ENCODE results near the gene D2HGDH. TPM values are rescaled to one million over a fixed set of nuclear protein-coding genes. Genes with fewer than 3 reads are reported as not detected.

Gene D2HGDH
- total and polyA plus RNA-seq, 9 of the 15 experiments (the other 6 are each of a cell fraction or from before 2014, with no cell fraction given) = 0.39 to 30.8 (median 10.3) TPM

- in situ Hi-C loops (cut with MboI) = no loop called here
- no peak for FAIRE-seq
- ATAC-seq = no peak
These were observed 60.9 kb downstream of the D2HGDH start for GRCh38 chr2:241795021-241795999.

More at GRCh38 chr2:241795021-241795999, 60.9 kb downstream of the D2HGDH start:
- H2AFZ ChIP-seq (ENCODE audit: low read depth, low read length) = no peak overlapping the region
- H4K20me1 ChIP-seq (replicated peaks; ENCODE audit: control insufficient read depth, insufficient read depth, low read length) = no peaks in the 10 kb centered on the region
- H3K36me3 ChIP-seq (ENCODE audit: control insufficient read depth, insufficient read depth, low read length) = no peaks in the 10 kb centered on the region
- no peaks in the 10 kb centered on the region for H3K27me3 ChIP-seq (ENCODE audit: control insufficient read depth in 2 of 2, insufficient read depth in 2 of 2, low read length in 2 of 2)
- BruUV-seq (replicated peaks) = no TSS peak
- H3K27ac ChIP-seq (ENCODE audit: extremely low read depth, low read depth, low read length) = no peak overlapping the region
- no peaks in the 10 kb centered on the region for H3K9me1 ChIP-seq (ENCODE audit: control insufficient read depth, insufficient read depth, low read length)
- peaks cover 0 to 46% of the 10 kb centered on the region in 2 experiments; a peak in 2 of 5 replicates for H3K4me1 ChIP-seq (replicated peaks in 1 of 2; ENCODE audit: control insufficient read depth in 2 of 2, insufficient read depth in 2 of 2, low read length in 2 of 2)
- no peaks in the 10 kb centered on the region for H3K79me2 ChIP-seq (ENCODE audit: control insufficient read depth, insufficient read depth, low read length)
- no peaks in the 10 kb centered on the region; the same call in 1 of the 2 replicates for H3K9me3 ChIP-seq (replicated peaks; ENCODE audit: control insufficient read depth, insufficient read depth, low read depth, low read length)
- 64% methylated on average over 25 of the region's 31 CpGs for WGBS (ENCODE audit: insufficient coverage, low coverage, missing lambda C conversion rate)
- TF ChIP-seq ELF2 (CRISPR knock-in tag; IDR thresholded peaks at IDR 0.05) (no peak), ZNF644 (tag; IDR thresholded peaks at IDR 0.05; ENCODE audit: low read depth) (no peak), IRF9 (tag; IDR thresholded peaks at IDR 0.05) (no peak), NELFE (IDR thresholded peaks at IDR 0.05; ENCODE audit: insufficient read depth, insufficient read length) (no peak), MCM2 (IDR thresholded peaks at IDR 0.05; ENCODE audit: low read depth) (no peak), DPF2 (IDR thresholded peaks at IDR 0.05) (no peak), MCM7 (IDR thresholded peaks at IDR 0.05) (no peak), E2F4 (CRISPR knock-in tag; IDR thresholded peaks at IDR 0.05; ENCODE audit: low read depth) (no peak), SNAPC5 (CRISPR knock-in tag; IDR thresholded peaks at IDR 0.05) (no peak)
- no peak overlapping the region for H3K4me3 ChIP-seq
- POLR2A ChIA-PET = interaction anchor here (0.6 to 1.4 kb wide), 3 partner anchors 8 to 1382 kb away, joined by 3 to 4 read pairs (median 3); no protein-coding TSS in a partner anchor
- H3K9ac ChIP-seq (ENCODE audit: insufficient read depth in 1 of 2, low read depth in 2 of 2, low read length in 2 of 2) = peak overlapping the region in 1 of 2 experiments; percentile 26; a peak in 1 of 4 replicates
- no peak overlapping the region for H3K4me2 ChIP-seq (ENCODE audit: insufficient read depth, low read length)
- intact Hi-C loops (cut with micrococcal nuclease) = no loop called here
- peak in 1 of 4 experiments; percentile 3 for DNase-seq (ENCODE audit: extremely low read depth in 1 of 4, low spot score in 3 of 4)
- CTCF ChIA-PET (ENCODE audit: low intra/inter-chr PET ratio) = no interaction called here
